HepG2 (cell line): ENCODE data around the gene PTGDS. TPM values are rescaled to one million over a fixed set of nuclear protein-coding genes. Genes with fewer than 3 reads are reported as not detected.

Source experiments
- GTF3A ChIP-seq: sonication (generic); formaldehyde crosslinking; conservative IDR thresholded peaks from 2 replicates; pipeline ENCODE4 v1.4.0; 2020; ENCODE audit warnings: mild to moderate bottlenecking, missing genetic modification reagents
- IKZF5 ChIP-seq: IDR thresholded peaks from 2 replicates; pipeline ENCODE4 v1.6.1; 2018; ENCODE audit warnings: missing genetic modification reagents, mild to moderate bottlenecking, missing compliant biosample characterization
- KAT7 ChIP-seq: IDR thresholded peaks from 2 replicates; pipeline ENCODE4 v1.6.1; 2018; ENCODE audit warnings: borderline replicate concordance, missing compliant biosample characterization
- LRRFIP1 ChIP-seq: sonication (generic); formaldehyde crosslinking; conservative IDR thresholded peaks from 2 replicates; pipeline ENCODE4 v1.4.0; 2020; ENCODE audit warnings: missing genetic modification reagents
- MYC ChIP-seq: sonication (generic); formaldehyde crosslinking; IDR thresholded peaks from 2 replicates; pipeline ENCODE4 v1.9.0; 2021; ENCODE audit warnings: missing genetic modification reagents, borderline replicate concordance
- REL ChIP-seq: sonication (generic); formaldehyde crosslinking; conservative IDR thresholded peaks from 2 replicates; pipeline ENCODE4 v1.8.0; 2022; ENCODE audit warnings: mild to moderate bottlenecking, missing genetic modification reagents, moderate library complexity
- TGIF2 ChIP-seq: IDR thresholded peaks from 2 replicates; pipeline ENCODE4 v1.6.1; 2016; ENCODE audit warnings: control low read depth, missing compliant biosample characterization
- ZNF17 ChIP-seq: sonication (generic); formaldehyde crosslinking; IDR thresholded peaks from 2 replicates; pipeline ENCODE4 v1.5.0; 2020; ENCODE audit warnings: mild to moderate bottlenecking, missing genetic modification reagents
- ZNF282 ChIP-seq: fragments of 450-650 bp; IDR thresholded peaks from 2 replicates; pipeline ENCODE4 v1.6.1; 2018; ENCODE audit not compliant: partially characterized antibody
- ZNF326 ChIP-seq: sonication (generic); formaldehyde crosslinking; IDR thresholded peaks from 2 replicates; pipeline ENCODE4 v1.4.0; 2020; ENCODE audit warnings: missing genetic modification reagents, borderline replicate concordance
- ZNF331 ChIP-seq: sonication (generic); formaldehyde crosslinking; IDR thresholded peaks from 2 replicates; pipeline ENCODE4 v1.4.0; 2020; ENCODE audit warnings: missing genetic modification reagents
- ZNF570 ChIP-seq: sonication (generic); formaldehyde crosslinking; IDR thresholded peaks from 2 replicates; pipeline ENCODE4 v1.4.0; 2020; ENCODE audit warnings: mild to moderate bottlenecking, missing genetic modification reagents, borderline replicate concordance
- ZNF646 ChIP-seq: sonication (generic); formaldehyde crosslinking; IDR thresholded peaks from 2 replicates; pipeline ENCODE4 v1.9.0; 2021; ENCODE audit warnings: mild to moderate bottlenecking, missing genetic modification reagents
- ZNF713 ChIP-seq: sonication (generic); formaldehyde crosslinking; IDR thresholded peaks from 2 replicates; pipeline ENCODE4 v1.4.0; 2020; ENCODE audit warnings: mild to moderate bottlenecking, missing genetic modification reagents
- polyA plus RNA-seq, 8 experiments: library from polyadenylated mRNA; depleted of rRNA in 3 of 8; stranded (reverse) in 7 of 8; unstranded in 1 of 8; fragments of >200 nt; fragmentation: Illumina TruSeq in 4 of 8; extraction: Trizol in 4 of 8; gene quantifications; 2 replicates each; pipeline versions ENCODE4 v1.2.1 to v1.2.3, GENCODE V29; 2011 to 2016; ENCODE audit warnings: low read depth in 4 of 8, missing spikeins in 1 of 8, mixed read lengths in 1 of 8; ENCODE audit not compliant: insufficient read depth in 1 of 8
- total RNA-seq, 5 experiments: library from RNA; depleted of rRNA; stranded (reverse); fragments of >200 nt; fragmentation: Illumina TruSeq; extraction: Trizol; gene quantifications; 2 replicates each; pipeline ENCODE4 v1.2.3, GENCODE V29; 2016; ENCODE audit warnings: low read depth in 1 of 5

PTGDS gene
- total and polyA plus RNA-seq, 2 of the 13 experiments (the other 11 are each of a cell fraction or from before 2014, with no cell fraction given) = 0.33 to 0.50 TPM

GRCh38 chr9:136949817-136950655 lies 27.3 kb upstream of the PTGDS start (continued):
- TF ChIP-seq ZNF646 (CRISPR knock-in tag) (no peak), ZNF282 (no peak), IKZF5 (peak; percentile 74), ZNF326 (CRISPR knock-in tag) (no peak), REL (0 out of 2 replicates have a peak, but pooled peaks have one; percentile 49), MYC (CRISPR knock-in tag) (peak; percentile 83), TGIF2 (CRISPR knock-in tag) (no peak), ZNF570 (CRISPR knock-in tag) (no peak), KAT7 (CRISPR knock-in tag) (no peak), ZNF17 (CRISPR knock-in tag) (no peak), ZNF713 (CRISPR knock-in tag) (no peak), ZNF331 (CRISPR knock-in tag) (peak; percentile 56), LRRFIP1 (no peak), GTF3A (CRISPR knock-in tag) (no peak)
